ENCODE results near the gene FAM153A. TPM values are rescaled to one million over a fixed set of nuclear protein-coding genes. Genes with fewer than 3 reads are reported as not detected.
"Not testable (repeated sequence)": the region's sequence is repeated elsewhere in the genome, so short reads cannot be mapped to it uniquely, and the experiment has no call there.

The FAM153A gene
- total RNA-seq, 1 donor from 2014 or later: not detected

DNA sequence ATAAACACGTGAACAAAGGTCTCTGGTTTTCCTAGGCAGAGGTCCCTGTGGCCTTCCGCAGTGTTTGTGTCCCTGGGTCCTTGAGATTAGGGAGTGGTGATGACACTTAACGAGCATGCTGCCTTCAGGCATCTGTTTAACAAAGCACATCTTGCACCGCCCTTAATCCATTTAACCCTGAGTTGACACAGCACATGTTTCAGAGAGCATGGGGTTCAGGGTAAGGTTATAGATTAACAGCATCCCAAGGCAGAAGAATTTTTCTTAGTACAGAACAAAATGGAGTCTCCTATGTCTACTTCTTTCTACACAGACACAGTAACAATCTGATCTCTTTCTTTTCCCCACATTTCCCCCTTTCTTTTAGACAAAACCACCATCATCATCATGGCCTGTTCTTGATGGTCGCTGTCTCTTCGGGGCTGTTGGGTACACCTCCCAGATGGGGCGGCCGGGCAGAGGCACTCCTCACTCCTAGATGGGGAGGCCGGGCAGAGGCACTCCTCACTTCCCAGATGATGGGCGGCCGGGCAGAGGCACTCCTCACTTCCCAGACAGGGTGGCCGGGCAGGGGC, 87.3 kb downstream of the FAM153A start:
- H3K9me3 Mint-ChIP-seq; DNase-seq (ENCODE audit: extremely low spot score, unreplicated experiment); H3K27ac Mint-ChIP-seq; H3K36me3 Mint-ChIP-seq; H3K4me3 Mint-ChIP-seq; H3K4me1 Mint-ChIP-seq (ENCODE audit: unreplicated experiment): not testable (repeated sequence)
- H3K27me3 Mint-ChIP-seq: peaks cover 12% of the 10 kb centered on the region

DNA sequence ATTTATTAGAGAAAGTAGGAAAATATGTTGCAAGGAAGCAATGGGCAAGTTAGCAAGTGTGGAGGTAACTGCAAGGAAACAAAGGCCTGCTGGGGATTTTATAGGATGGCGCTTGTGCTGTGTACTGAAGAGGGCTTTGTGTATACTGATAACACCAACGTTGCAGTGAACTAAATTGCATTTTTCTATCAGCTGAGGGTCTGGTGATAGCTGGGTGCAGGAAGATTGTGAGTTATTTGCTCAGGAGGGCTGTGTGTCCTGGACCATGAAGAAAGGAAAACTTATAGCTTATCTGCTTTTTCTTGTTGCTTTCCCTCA, 88.2 kb downstream of the FAM153A start:
- H3K27ac Mint-ChIP-seq; H3K4me1 Mint-ChIP-seq (ENCODE audit: unreplicated experiment); DNase-seq (ENCODE audit: extremely low spot score, unreplicated experiment); H3K36me3 Mint-ChIP-seq; H3K4me3 Mint-ChIP-seq; H3K9me3 Mint-ChIP-seq: not testable (repeated sequence)
- H3K27me3 Mint-ChIP-seq: peaks cover 14% of the 10 kb centered on the region

DNA sequence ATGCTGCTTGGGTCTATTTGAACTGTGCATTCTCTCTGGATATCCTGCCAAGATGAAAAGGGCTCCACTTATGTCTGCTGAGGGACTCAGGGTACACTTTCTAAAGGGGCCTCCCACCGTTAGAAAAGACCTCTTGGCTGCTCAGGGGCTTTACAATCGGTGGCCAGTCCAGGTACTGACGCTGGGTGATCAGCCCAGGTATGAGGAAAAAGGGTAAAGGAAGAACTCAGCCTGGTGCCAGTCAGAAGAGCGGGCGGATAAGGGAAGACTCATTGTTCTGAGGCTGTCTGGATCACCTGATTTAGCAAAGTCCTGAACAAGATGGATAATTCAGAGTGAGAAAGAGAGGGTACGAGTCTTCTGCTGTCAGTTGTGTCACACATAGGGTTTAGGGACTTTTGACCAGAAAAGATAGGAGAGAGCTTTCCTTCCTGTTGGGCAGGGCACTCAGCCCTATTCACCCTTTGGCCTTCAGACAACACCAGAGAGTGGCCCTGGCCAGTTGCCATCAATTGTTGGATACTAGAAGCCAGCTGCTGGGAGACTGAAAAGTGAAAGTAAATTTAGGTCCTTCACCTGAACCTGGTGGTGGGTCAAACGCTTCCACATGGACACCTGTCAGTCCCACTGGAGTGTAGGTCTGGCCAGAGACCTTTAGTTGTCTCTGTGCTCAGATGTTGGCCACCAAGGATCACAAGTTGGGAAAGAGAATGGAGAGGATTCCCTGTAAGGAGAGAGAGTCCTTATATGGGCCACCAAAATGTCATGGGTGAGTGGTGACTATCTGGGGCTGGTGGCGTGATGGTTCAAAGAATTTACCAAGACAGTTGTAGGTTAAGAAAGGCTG, 88.8 kb downstream of the FAM153A start:
- not testable (repeated sequence) for H3K9me3 Mint-ChIP-seq; DNase-seq (ENCODE audit: extremely low spot score, unreplicated experiment); H3K27me3 Mint-ChIP-seq; H3K27ac Mint-ChIP-seq; H3K4me1 Mint-ChIP-seq (ENCODE audit: unreplicated experiment); H3K36me3 Mint-ChIP-seq; H3K4me3 Mint-ChIP-seq

DNA sequence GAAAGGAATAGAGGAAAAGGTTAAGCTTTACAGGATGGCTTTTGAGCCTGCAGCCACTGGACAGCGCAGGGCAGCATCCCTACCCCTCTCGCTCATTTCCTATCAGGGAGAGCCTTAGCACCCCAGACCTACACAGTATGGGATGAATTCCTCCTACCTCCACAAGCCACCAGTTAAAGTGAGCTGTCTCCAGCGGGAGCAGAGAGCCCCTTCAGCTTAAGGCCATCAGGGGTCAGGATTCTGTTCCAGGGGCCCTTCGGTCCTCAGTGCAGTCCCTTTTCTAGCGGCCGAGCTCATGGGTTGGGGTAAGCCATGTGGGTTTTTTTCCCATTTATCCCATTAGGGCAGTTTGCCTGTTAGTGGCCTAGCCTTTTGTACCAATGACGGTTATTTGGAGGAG, 89.7 kb downstream of the FAM153A start:
- H3K27ac Mint-ChIP-seq; H3K36me3 Mint-ChIP-seq; H3K9me3 Mint-ChIP-seq; H3K27me3 Mint-ChIP-seq; H3K4me3 Mint-ChIP-seq; DNase-seq (ENCODE audit: extremely low spot score, unreplicated experiment); H3K4me1 Mint-ChIP-seq (ENCODE audit: unreplicated experiment): not testable (repeated sequence)

DNA sequence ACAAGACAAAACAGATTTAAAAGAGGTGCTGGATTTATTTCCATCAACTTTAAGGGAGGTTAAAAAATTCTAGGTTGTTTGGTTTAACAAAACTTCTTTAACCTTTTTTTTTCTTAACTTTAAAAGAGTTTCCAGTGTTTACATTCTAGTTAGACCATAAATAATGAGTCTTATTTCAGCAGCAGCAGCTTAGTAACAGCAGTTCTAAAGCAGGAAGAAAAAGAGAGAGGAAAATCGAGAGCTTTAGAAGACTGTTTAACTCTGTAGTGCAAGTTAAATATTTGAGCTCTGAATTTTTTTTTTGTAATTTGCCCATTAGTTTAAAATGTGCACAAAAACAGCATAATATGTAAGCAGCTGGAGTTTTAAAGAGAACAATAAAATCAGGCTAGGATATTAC, 90.2 kb downstream of the FAM153A start:
- H3K4me3 Mint-ChIP-seq; H3K9me3 Mint-ChIP-seq; H3K27me3 Mint-ChIP-seq; DNase-seq (ENCODE audit: extremely low spot score, unreplicated experiment); H3K4me1 Mint-ChIP-seq (ENCODE audit: unreplicated experiment); H3K27ac Mint-ChIP-seq; H3K36me3 Mint-ChIP-seq: not testable (repeated sequence)

DNA sequence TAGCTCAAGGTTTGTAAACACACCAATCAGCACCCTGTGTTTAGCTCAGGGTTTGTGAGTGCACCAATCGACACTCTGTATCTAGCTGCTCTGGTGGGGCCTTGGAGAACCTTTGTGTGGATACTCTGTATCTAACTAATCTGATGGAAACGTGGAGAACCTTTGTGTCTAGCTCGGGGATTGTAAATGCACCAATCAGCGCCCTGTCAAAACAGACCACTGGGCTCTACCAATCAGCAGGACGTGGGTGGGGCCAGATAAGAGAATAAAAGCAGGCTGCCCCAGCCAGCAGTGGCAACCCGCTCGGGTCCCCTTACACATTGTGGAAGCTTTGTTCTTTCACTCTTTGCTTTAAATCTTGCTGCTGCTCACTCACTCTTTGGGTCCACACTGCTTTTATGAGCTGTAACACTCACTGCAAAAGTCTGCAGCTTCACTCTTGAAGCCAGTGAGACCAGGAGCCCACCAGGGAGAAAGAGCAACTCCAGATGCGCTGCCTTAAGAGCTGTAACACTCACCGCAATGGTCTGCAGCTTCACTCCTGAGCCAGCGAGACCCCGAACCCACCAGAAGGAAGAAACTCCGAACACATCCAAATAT, 93.6 kb downstream of the FAM153A start:
- H3K27me3 Mint-ChIP-seq: peaks cover 16% of the 10 kb centered on the region
- H3K9me3 Mint-ChIP-seq, H3K27ac Mint-ChIP-seq: not testable (repeated sequence)

DNA sequence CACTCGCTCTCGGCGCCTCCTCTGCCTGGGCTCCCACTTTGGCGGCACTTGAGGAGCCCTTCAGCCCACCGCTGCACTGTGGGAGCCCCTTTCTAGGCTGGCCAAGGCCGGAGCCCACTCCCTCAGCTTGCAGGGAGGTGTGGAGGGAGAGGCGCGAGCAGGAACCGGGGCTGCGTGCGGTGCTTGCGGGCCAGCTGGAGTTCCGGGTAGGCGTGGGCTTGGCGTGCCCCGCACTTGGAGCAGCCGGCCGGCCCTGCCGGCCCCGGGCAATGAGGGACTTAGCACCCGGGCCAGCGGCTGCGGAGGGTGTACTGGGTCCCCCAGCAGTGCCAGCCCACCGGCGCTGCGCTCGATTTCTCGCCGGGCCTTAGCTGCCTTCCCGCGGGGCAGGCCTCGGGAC, 94.6 kb downstream of the FAM153A start:
- H3K4me1 Mint-ChIP-seq (ENCODE audit: unreplicated experiment); DNase-seq (ENCODE audit: extremely low spot score, unreplicated experiment); H3K36me3 Mint-ChIP-seq; H3K27ac Mint-ChIP-seq; H3K9me3 Mint-ChIP-seq; H3K4me3 Mint-ChIP-seq: not testable (repeated sequence)
- peaks cover 16% of the 10 kb centered on the region for H3K27me3 Mint-ChIP-seq

More for the DNA sequence above, 93.6 kb downstream of the FAM153A start:
- not testable (repeated sequence) for DNase-seq (ENCODE audit: extremely low spot score, unreplicated experiment); H3K4me1 Mint-ChIP-seq (ENCODE audit: unreplicated experiment); H3K4me3 Mint-ChIP-seq; H3K36me3 Mint-ChIP-seq

DNA sequence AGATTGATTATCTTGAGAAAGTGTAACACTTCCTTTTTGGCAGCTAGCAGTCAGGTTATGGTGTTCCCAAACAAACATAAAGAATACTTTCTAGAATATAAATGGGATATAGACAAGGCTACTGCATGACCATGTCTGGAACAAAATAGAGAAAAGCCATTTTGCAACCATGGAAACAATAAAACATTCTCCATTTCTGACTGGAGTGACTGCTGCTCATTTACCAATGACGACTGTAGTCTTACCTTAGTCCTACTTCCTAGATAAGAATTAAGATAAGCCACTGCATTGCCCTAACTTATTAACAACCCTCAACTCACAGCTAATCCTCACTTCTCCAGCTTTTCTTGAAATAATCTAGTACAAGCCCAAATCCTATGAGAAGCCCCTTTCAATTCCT, 100.8 kb downstream of the FAM153A start:
- H3K27me3 Mint-ChIP-seq: peaks cover 11% of the 10 kb centered on the region
- H3K27ac Mint-ChIP-seq; DNase-seq (ENCODE audit: extremely low spot score, unreplicated experiment); H3K36me3 Mint-ChIP-seq; H3K4me3 Mint-ChIP-seq; H3K9me3 Mint-ChIP-seq; H3K4me1 Mint-ChIP-seq (ENCODE audit: unreplicated experiment): not testable (repeated sequence)

Other genes starting within 250 kb of the FAM153A start
- gene FAM193B, start 228.3 kb downstream of the FAM153A start, total RNA-seq (ENCODE audit: low replicate concordance): 83.1 and 103 TPM in 2 replicates
- 161 and 225 TPM in 2 replicates for gene TMED9, start 190.7 kb downstream of the FAM153A start, total RNA-seq (ENCODE audit: low replicate concordance)
- gene B4GALT7, start 182.8 kb downstream of the FAM153A start, total RNA-seq (ENCODE audit: low replicate concordance): 30.9 and 31.0 TPM in 2 replicates
- not detected in 2 replicates for gene PROP1, start 213.3 kb upstream of the FAM153A start, total RNA-seq (ENCODE audit: low replicate concordance)